Neural progenitor cell (in vitro differentiated cells): ENCODE results near the gene DNAJB14.

Experiments
- CTCF ChIP-seq: fragments of 200-600 bp; sonication (generic); IDR thresholded peaks from 2 replicates; pipeline ENCODE4 v1.5.1; 2017; ENCODE audit warnings: antibody characterized with exemption, mild to moderate bottlenecking
- EZH2phosphoT487 ChIP-seq: fragments of 200-600 bp; sonication (generic); IDR thresholded peaks from 2 replicates; pipeline ENCODE4 v1.6.1; 2017; ENCODE audit warnings: antibody characterized with exemption

- TF ChIP-seq CTCF (no peak), EZH2phosphoT487 (no peak)
Measured at GRCh38 chr4:99947608-99948007, 1.2 kb upstream of the DNAJB14 start.
